GM19452 (cell line): ENCODE measurements around the gene OSTF1.

Experiments used
- ATAC-seq: cut with Tn5 transposase; IDR thresholded peaks from one replicate; pipeline ENCODE4 v1.9.1; 2021; ENCODE audit not compliant: unreplicated experiment

The OSTF1 gene

DNA sequence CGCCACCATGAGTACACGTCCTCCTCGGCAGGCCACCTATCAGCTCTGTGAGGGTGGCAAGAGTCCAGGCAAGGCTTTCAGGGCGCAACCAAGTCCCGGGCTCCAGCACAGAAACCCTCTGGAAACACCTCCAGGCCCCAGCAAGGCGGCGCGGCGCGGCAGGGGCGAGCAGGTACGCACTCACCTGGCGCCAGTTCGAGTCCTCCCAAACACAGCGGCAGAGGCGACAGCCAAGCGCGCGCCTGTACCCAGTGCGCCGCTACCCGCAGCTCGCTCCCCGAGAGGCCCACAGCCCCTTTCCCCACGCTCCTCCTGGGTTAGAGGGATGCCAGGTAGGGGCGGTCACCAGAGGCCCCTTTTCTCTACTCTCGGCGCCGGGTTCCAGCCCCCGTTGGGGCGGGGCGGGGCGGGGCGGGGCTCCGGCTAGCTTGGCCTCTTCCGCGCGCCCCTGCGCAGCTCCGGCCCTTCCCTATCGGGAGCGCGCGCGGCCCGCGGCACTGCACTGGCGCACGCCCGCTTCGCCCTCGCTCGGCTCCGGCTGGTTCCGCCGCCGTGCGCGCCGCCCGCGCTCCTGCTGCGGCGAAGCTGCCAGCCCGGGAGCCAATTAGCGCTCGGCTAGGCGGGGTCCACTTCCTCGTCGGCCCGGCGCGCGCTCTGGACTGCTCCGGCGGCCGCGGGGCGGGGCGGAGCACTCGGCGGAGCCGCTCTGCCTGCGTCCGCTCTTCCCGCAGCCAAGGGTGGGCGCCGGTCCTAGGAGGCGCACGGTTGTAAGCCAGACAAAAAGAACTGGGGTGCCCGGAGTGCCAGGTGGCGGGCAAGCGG lies at the start of gene OSTF1, which contains the start of gene NMRK1:
Gene OSTF1 (plus strand): TSS at position 691 of the 822 bp plus-strand sequence. CDS start 179 bp downstream, outside the sequence.
Gene NMRK1 (minus strand): TSS at position 332 of the 822 bp plus-strand sequence. CDS start 5,040 bp downstream, outside the sequence.
- peak; percentile 87 for ATAC-seq

GRCh38 chr9:75039009-75039408 lies 49.3 kb upstream of the OSTF1 start:
- no peak for ATAC-seq

DNA sequence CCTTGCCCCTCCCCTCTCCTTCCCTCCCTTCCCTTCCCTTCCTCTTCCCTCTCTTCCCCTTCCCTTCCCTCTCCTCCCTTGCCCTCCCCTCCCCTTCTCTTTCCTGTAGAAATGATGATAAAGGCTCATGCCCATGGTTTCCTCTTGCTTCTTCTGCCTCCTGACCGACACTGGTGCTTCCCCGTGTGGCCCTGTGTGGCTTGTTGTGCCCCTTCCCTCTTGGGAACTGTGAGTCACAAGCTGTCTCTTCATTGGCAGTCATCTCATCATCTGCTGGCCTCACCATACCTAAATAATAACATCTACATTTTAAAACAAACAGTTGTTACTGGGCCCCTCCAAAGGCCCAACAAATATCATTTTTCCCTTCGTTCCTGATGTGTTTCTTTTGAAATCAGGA lies 48.5 kb upstream of the OSTF1 start:
- ATAC-seq, result no peak

DNA sequence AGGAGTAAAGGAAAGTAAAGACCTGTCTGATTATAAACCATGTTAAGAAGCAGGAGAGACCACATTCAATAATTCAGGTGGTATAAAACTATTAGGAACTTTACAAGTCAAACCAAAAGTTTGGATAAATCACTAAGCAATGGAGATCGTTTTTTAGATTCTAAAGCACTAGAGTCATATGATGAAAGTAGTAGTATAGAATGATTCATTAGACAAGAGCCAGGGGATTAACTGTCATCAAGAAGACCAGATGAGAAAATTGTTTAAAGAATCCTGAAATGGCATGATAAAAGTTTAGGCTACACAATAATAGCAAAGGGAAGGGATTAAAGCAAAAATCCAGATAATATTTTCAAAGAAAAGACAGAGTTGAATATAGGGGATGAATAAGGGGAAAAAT lies 47.3 kb upstream of the OSTF1 start:
- ATAC-seq, result no peak

DNA sequence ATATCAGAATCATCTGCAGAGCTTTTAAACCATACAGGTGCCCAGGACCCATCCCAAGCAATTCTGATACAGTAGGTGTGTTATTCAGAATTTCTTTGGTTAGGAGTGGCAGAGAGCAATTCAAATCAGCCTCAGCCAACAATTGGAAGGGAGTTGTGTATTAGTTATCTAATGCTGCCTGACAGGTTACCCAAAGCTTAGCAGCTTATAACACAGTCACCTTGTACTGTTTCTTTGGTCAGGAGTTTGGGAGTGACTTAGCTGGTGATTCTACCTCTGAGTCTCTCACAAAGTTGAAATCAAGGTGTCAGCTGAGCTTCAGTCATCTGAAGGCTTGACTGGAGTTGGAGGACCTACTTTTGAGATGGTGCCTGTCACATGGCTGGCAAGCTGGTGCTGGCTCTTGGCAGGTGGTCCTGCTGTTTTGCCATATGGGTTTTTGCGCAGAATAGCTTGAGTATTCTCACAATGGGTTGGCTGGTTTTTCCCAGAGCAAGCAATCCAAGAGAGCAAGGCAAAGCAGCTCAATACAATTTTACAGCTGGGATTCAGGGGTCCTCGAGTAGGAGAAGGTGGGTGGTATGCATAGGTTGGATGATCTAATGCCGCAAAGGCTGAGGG lies 41.5 kb upstream of the OSTF1 start:
- no peak for ATAC-seq

DNA sequence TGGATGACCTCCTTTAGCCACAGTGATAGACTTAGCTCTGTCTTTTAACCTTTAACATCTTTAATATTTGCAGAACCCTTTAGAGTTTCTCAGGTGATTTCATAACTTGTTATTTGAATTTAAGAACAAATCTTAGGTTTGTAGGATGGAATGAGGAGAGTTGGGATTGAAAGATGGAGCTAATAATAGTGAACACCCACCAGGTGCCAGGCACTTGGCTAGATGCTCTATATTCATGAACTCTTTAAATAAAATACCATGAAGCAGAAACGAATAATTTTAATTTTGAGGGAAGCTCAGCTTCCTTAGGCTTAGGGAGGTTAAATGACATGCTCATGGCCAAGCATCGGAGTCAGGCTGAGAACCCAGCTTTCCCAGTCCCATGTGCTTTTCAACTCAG lies 40.8 kb upstream of the OSTF1 start:
- no peak for ATAC-seq

DNA sequence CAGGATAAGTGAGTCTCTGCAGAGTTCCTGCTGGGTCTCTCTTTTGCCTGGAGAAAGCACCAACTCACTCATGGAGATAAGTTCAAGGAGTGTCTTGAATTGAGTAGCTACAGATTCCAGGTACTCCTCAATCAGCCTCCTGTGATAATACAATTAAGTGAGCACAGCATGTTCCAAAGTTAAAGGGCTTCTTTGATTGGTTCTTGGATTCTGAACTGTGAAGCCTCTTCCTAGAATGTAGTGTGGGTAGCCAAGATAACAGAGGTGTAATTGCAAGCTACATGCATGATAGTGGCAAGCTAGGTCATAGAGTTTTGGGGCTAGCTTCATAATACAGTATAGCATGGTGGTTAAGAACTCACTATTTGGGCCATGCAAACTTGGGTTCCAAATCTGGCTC lies 37.0 kb upstream of the OSTF1 start:
- ATAC-seq, result no peak

GRCh38 chr9:75053869-75054268 lies 34.4 kb upstream of the OSTF1 start:
- peak; percentile 99 for ATAC-seq

- no peak for ATAC-seq
These were observed 33.8 kb upstream of the OSTF1 start for GRCh38 chr9:75054368-75055001.

DNA sequence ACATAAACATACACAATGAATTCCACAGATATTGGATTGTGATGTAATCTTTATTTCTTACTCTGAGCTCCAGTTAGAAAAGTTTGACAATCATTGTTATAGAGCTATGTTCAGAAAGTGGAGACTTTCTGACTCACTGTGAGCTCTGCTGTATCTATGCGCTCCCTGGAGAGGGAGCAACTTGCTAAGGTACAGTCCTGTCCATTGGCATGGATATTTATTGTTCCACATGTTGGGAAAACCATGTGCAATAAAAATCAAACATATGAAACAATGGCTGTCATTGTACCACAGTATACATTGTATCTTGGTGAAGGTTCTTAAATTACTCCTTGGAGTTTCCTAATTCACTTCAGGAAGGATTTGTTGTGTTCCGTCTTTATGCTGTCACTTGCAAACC lies 27.1 kb upstream of the OSTF1 start:
- ATAC-seq, result no peak

GRCh38 chr9:75063556-75064305 lies 24.6 kb upstream of the OSTF1 start:
- ATAC-seq, result no peak

GRCh38 chr9:75064307-75065025 lies 23.8 kb upstream of the OSTF1 start:
- no peak for ATAC-seq

GRCh38 chr9:75065510-75065909 lies 22.8 kb upstream of the OSTF1 start:
- no peak for ATAC-seq

DNA sequence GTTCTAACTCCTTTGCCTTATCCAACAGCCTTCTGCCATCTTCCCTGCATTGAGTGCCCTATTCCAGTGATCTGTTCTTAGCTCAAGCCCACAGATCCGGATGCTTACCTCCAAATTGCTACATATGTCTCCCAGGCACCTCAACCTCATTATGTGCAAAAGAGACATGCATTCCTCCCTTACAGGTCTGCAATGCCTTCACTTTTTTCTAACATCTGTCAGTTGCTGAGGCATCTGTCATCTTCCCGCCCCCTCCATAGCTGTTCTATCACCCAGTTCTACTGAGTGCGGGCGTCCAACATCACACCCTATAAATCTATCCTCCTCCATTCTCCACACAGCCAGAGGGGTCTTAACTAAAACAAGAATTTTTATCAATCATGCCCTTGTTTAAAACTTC lies 20.4 kb upstream of the OSTF1 start:
- ATAC-seq, result no peak

DNA sequence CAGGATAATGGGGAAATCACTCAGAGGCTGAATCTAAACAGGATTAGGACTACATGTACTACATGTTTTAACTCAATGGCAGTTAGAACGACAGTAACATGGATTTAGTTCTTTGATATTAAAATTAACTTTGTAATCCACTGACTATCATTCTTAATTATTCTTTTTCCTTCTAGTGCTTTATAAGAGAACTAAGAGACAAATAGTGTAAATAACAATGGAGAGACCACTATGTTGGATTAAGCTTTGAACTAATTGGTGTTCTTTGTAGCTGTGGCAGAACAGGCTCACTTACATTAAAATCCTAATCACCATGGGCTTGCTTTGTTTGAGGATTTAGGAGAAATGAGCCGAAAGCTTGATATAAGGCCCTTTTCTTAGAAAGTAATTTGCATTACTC lies 19.1 kb upstream of the OSTF1 start:
- no peak for ATAC-seq

- peak; percentile 60 for ATAC-seq
These were observed 16.7 kb upstream of the OSTF1 start for GRCh38 chr9:75071530-75072122.

GRCh38 chr9:75072895-75073294 lies 15.4 kb upstream of the OSTF1 start:
- ATAC-seq, result no peak

GRCh38 chr9:75081632-75082031 lies 6.7 kb upstream of the OSTF1 start:
- ATAC-seq, result no peak

DNA sequence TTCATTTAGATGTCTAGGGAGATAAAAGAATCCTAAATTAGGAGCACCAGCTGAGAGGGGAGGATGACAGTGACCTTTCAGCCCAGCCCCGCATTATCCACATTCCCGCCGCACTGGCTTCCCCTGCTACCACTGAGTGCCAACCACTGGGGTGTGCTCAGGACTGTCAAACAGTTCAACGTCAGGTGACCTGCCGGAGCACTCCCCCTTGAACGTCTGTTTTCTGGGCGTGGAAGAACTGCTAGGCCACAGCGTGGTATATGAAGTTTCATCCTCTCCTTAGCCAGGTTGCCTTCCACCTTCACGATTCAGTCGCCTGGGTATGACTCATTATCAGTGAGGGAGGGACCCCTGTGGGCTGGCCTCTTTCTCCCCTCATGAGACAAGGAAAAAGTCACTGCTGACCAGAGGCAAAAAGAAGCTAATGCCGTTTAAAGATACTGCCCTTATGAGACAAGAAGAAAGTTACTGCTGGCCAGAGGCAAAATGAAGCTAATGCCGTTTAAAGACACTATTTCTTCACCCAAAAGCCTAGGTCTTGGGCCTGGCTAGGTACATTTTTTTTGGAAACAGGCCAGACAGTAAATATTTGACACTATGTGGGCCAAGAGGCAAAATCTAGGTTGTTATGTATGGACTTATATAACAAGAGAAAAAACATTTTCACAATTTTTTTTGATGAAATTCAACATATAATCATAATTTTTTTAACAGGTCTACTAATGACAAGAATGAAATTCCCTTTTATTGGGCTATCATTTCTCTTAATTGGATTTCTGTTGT lies 4.9 kb upstream of the OSTF1 start:
- ATAC-seq, result no peak
